NT2/D1 (cell line): ENCODE results near the gene PROCR.

Source experiments
- SUZ12 ChIP-seq: IDR thresholded peaks from 2 replicates; pipeline ENCODE4 v1.6.1; 2011; ENCODE audit not compliant: insufficient read length, insufficient read depth; ENCODE audit errors: extremely low read depth
- ZNF274 ChIP-seq: IDR thresholded peaks from 2 replicates; pipeline ENCODE4 v1.6.1; 2011; ENCODE audit warnings: mild to moderate bottlenecking, low read depth, low read length

- TF ChIP-seq SUZ12 (no peak), ZNF274 (no peak)
Observed at GRCh38 chr20:35215066-35215956, 43.4 kb downstream of the PROCR start.
